Stomach (tissue), 4 donors: ENCODE results near the gene HECTD2.

ENCODE experiments used
- EP300 ChIP-seq: sonication (generic); formaldehyde crosslinking; IDR thresholded peaks from one replicate; pipeline ENCODE4 v1.6.1; 2017; ENCODE audit warnings: antibody characterized with exemption
- POLR2A ChIP-seq, 4 donors: fragments of 450-650 bp; IDR thresholded peaks; one replicate each; pipeline ENCODE4 v1.6.1; 2016; ENCODE audit warnings: antibody characterized with exemption in 4 of 4, control low read depth in 2 of 4, mild to moderate bottlenecking in 1 of 4, moderate library complexity in 1 of 4
- POLR2AphosphoS5 ChIP-seq, 3 donors: sonication (generic); formaldehyde crosslinking; IDR thresholded peaks; one replicate each; pipeline ENCODE4 v1.6.1; 2016; ENCODE audit warnings: antibody characterized with exemption in 3 of 3
- TF ChIP-seq, protein P1 (sequence below), 7 experiments: fragments of 450-650 bp in 4 of 7; fragments of 200-600 bp in 3 of 7; sonication (generic) in 3 of 7; IDR thresholded peaks; one replicate each; pipeline ENCODE4 v1.5.1; 2016 to 2019; ENCODE audit warnings: antibody characterized with exemption in 7 of 7, control low read depth in 2 of 7, mild to moderate bottlenecking in 1 of 7

DNA sequence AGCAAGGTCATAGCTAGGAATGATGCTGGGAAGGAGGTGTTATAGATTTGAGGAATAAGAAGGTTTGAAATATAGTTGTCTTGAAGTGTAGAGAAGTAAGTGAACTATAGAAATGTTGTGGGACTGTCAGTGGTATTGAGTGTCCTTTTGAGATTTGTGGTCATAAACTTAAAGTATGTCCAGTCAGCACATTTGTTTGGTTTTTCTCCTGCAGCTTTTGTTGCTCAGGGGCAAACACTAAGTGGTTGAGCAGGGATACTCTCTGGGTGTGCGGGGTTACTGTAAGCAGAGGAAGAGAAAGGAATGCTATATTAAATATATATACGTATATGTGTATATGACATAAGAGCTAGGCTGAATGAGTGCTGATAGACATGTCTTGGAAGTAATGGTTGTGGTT lies 67.1 kb downstream of the HECTD2 start:
- no peak for TF ChIP-seq POLR2AphosphoS5 (IDR thresholded peaks at IDR 0.05)
- TF ChIP-seq, protein P1, sequence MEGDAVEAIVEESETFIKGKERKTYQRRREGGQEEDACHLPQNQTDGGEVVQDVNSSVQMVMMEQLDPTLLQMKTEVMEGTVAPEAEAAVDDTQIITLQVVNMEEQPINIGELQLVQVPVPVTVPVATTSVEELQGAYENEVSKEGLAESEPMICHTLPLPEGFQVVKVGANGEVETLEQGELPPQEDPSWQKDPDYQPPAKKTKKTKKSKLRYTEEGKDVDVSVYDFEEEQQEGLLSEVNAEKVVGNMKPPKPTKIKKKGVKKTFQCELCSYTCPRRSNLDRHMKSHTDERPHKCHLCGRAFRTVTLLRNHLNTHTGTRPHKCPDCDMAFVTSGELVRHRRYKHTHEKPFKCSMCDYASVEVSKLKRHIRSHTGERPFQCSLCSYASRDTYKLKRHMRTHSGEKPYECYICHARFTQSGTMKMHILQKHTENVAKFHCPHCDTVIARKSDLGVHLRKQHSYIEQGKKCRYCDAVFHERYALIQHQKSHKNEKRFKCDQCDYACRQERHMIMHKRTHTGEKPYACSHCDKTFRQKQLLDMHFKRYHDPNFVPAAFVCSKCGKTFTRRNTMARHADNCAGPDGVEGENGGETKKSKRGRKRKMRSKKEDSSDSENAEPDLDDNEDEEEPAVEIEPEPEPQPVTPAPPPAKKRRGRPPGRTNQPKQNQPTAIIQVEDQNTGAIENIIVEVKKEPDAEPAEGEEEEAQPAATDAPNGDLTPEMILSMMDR (IDR thresholded peaks at IDR 0.05): no peak
- TF ChIP-seq POLR2A (IDR thresholded peaks at IDR 0.05): no peak
- no peak for TF ChIP-seq EP300
